Kidney (tissue), 14 donors: ENCODE data around the gene KRT37. TPM values are rescaled to one million over a fixed set of nuclear protein-coding genes. Genes with fewer than 3 reads are reported as not detected.
A peak's percentile ranks its signal among the peaks of the same experiment; 100 is the strongest.
"Not testable (repeated sequence)": the region's sequence is repeated elsewhere in the genome, so short reads cannot be mapped to it uniquely, and the experiment has no call there.

Experiments
- DNase-seq, 5 donors: peaks; one replicate each; pipeline ENCODE4 v3.0.0-alpha.2; 2013 to 2020
- FAIRE-seq: peaks from 2 replicates; lab custom pipeline; 2012; peaks lifted over from hg19 to GRCh38; lab: Jason Lieb, UNC
- H3K27ac ChIP-seq, 2 donors: one replicate each; pipeline ENCODE4 v1.7.0; 2013; ENCODE audit warnings: low read depth in 2 of 2, low read length in 2 of 2, inconsistent platforms in 1 of 2
- H3K27me3 ChIP-seq: one replicate; pipeline ENCODE4 v1.7.1; 2013; ENCODE audit warnings: low read length, inconsistent platforms; ENCODE audit not compliant: control insufficient read depth, insufficient read depth
- H3K36me3 ChIP-seq, 3 donors: one replicate each; pipeline versions ENCODE4 v1.7.0 to v1.7.1; 2013; ENCODE audit warnings: low read length in 3 of 3, control low read depth in 1 of 3, inconsistent platforms in 1 of 3; ENCODE audit not compliant: insufficient read depth in 3 of 3, control insufficient read depth in 2 of 3
- H3K4me1 ChIP-seq, 3 donors: one replicate each; pipeline versions ENCODE4 v1.7.0 to v1.7.1; 2013; ENCODE audit warnings: low read length in 3 of 3, inconsistent platforms in 1 of 3, low read depth in 1 of 3; ENCODE audit not compliant: control insufficient read depth in 2 of 3, insufficient read depth in 2 of 3
- H3K4me3 ChIP-seq, 3 donors: one replicate each; pipeline versions ENCODE4 v1.7.0 to v1.8.1; 2013; ENCODE audit warnings: low read length in 3 of 3, control low read depth in 1 of 3, inconsistent platforms in 1 of 3
- H3K9ac ChIP-seq, 3 donors: one replicate each; pipeline versions ENCODE4 v1.7.0 to v1.7.1; 2013; ENCODE audit warnings: low read length in 3 of 3, control low read depth in 1 of 3, inconsistent platforms in 1 of 3
- H3K9me3 ChIP-seq, 3 donors: one replicate each; pipeline versions ENCODE4 v1.7.0 to v1.7.1; 2013; ENCODE audit warnings: low read length in 3 of 3, control low read depth in 1 of 3, inconsistent platforms in 1 of 3; ENCODE audit not compliant: control insufficient read depth in 2 of 3, insufficient read depth in 1 of 3
- CTCF ChIP-seq: IDR thresholded peaks from 3 replicates; pipeline ENCODE4 v1.5.1; 2012; ENCODE audit warnings: mild to moderate bottlenecking, moderate library complexity, borderline replicate concordance; ENCODE audit not compliant: insufficient read depth; ENCODE audit errors: extremely low read depth
- intact Hi-C: fragments of 100-400 bp; cut with DNase I; formaldehyde crosslinking; loops from one replicate; pipeline ENCODE4 v1.11.1; 2022
- polyA plus RNA-seq: library from polyadenylated mRNA; stranded (reverse); fragments of 350-450 nt; fragmentation: Illumina TruSeq; extraction: RNeasy Lipid Tissue Mini Kit (QIAGEN cat#74804); gene quantifications from one replicate; pipeline ENCODE4 v1.2.3, GENCODE V29; 2014; ENCODE audit warnings: low read depth, low replicate concordance; ENCODE audit not compliant: insufficient read depth
- total RNA-seq: library from RNA; stranded (reverse); fragmentation: NEBNext Ultra II Directional; extraction: Animal tissue kit (Norgen Biotek cat#: 25700); gene quantifications from one replicate; pipeline ENCODE4 v1.2.1, GENCODE V29; 2021
- donor health status: control.
- donor health status: control.
- donor health status: control.
- donor health status: control.
- donor health status: control.
- donor health status: DM: yes; HTN: yes; CAD: no.
- donor health status: Normal renal cell carcinoma (clear cell type).

Gene KRT37
- total and polyA plus RNA-seq, 2 donors from 2014 or later: not detected

- FAIRE-seq: no peak
- no peak for TF ChIP-seq CTCF
Observed at GRCh38 chr17:41437254-41437653, 12.9 kb upstream of the KRT37 start.

DNA sequence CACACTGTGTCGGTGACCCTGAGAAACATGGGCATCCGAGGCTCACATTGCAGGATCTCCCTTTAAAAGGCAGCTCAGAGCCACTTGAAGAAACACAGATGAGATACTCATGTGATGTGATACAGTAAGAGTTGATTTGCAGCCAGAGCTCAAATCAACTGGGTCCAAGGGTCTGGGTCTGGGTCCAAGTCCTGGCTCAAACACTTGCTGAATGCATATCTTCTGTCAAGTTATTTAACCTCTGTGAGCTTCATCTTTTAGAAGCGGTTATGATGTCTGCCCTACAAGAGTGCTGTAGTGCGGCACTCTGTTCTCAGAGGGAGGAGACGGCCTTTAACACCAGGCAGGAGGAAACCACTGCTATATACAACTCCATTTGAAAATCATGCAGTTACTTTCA is 10.0 kb upstream of the KRT37 start:
- intact Hi-C loops: no loop called here
- Histone ChIP-seq H3K4me3 (no peak overlapping the region), H3K27me3 (no peaks in the 10 kb centered on the region), H3K9me3 (no peaks in the 10 kb centered on the region), H3K27ac (no peak overlapping the region), H3K9ac (no peak overlapping the region), H3K36me3 (no peaks in the 10 kb centered on the region), H3K4me1 (no peaks in the 10 kb centered on the region)
- DNase-seq: peak in 1 of 5 donors; percentile 21
- no peak for FAIRE-seq
- no peak for TF ChIP-seq CTCF

More at GRCh38 chr17:41437254-41437653, 12.9 kb upstream of the KRT37 start:
- intact Hi-C loops: no loop called here
- no peaks in the 10 kb centered on the region for H3K9me3 ChIP-seq
- no peak overlapping the region for H3K9ac ChIP-seq
- no peaks in the 10 kb centered on the region for H3K27me3 ChIP-seq
- DNase-seq: no peak
- H3K36me3 ChIP-seq: no peaks in the 10 kb centered on the region
- H3K27ac ChIP-seq: no peak overlapping the region
- H3K4me1 ChIP-seq: no peaks in the 10 kb centered on the region
- no peak overlapping the region for H3K4me3 ChIP-seq

DNA sequence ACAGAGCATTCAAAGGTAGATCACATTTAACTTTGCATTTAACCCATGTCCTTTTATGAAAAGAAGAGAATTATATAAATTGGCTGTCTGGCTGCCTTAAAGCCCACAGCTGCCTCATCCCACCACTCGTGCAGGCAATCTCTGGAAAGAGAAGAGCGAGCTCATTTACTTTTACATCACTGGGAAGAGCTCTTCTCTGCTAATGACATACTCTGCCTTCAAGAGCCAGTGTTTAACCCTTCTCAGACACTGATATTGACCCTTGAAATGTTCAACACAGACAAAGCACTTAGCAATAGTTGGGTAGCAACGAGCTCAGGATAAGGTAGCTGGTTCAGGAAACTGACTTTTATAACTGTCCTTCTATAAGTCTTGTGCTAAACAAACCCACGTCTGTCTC is 9.6 kb upstream of the KRT37 start:
- FAIRE-seq (no peak), DNase-seq (no peak)
- TF ChIP-seq CTCF: no peak
- Histone ChIP-seq H3K36me3 (no peaks in the 10 kb centered on the region), H3K4me3 (no peak overlapping the region), H3K9ac (no peak overlapping the region), H3K27ac (no peak overlapping the region), H3K4me1 (no peaks in the 10 kb centered on the region), H3K27me3 (no peaks in the 10 kb centered on the region), H3K9me3 (no peaks in the 10 kb centered on the region)
- intact Hi-C loops: no loop called here

DNA sequence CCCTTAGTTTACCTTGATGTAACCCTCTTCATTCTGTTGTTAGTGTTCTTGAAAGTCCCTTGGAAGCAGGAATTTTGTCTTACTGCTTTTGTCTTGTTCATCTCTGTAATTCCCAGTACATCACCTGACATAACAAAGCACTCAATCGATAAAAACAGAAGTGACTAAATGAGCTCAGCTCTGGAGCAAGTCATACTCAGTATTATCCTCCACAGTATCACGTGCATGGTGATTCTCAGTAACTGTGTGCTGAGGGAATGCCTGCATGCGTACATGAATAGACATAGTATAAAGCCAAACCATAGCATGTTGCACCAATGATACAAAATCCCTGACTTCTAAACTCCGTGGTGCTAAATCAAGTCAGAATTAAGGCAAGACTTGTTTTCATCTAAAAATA is 9.2 kb upstream of the KRT37 start:
- intact Hi-C loops: no loop called here
- no peaks in the 10 kb centered on the region for H3K27me3 ChIP-seq
- no peak for DNase-seq
- TF ChIP-seq CTCF: no peak
- no peaks in the 10 kb centered on the region for H3K4me1 ChIP-seq
- H3K9me3 ChIP-seq: no peaks in the 10 kb centered on the region
- FAIRE-seq: no peak
- no peaks in the 10 kb centered on the region for H3K36me3 ChIP-seq
- H3K9ac ChIP-seq: no peak overlapping the region
- H3K4me3 ChIP-seq: no peak overlapping the region
- no peak overlapping the region for H3K27ac ChIP-seq

- DNase-seq, intact Hi-C loops, FAIRE-seq, H3K9me3 ChIP-seq, H3K9ac ChIP-seq, H3K27me3 ChIP-seq, H3K4me3 ChIP-seq, H3K36me3 ChIP-seq, H3K4me1 ChIP-seq, H3K27ac ChIP-seq: not testable (repeated sequence)
Observed at GRCh38 chr17:41430376-41430775, 6.0 kb upstream of the KRT37 start.
